Prostate gland (tissue), 2 donors: ENCODE measurements around the gene EZH1.

Experiments
- CTCF ChIP-seq, 4 experiments: fragments of 200-600 bp in 2 of 4; fragments of 450-650 bp in 2 of 4; sonication (generic) in 2 of 4; IDR thresholded peaks; 1 replicate in 3 of 4; 2 replicates in 1 of 4; pipeline ENCODE4 v1.5.1; 2016 to 2019; ENCODE audit warnings: antibody characterized with exemption in 4 of 4, mild to moderate bottlenecking in 2 of 4, moderate library complexity in 2 of 4
- POLR2A ChIP-seq: fragments of 450-650 bp; IDR thresholded peaks from one replicate; pipeline ENCODE4 v1.6.1; 2016; ENCODE audit warnings: antibody characterized with exemption, mild to moderate bottlenecking
- POLR2AphosphoS5 ChIP-seq: sonication (generic); formaldehyde crosslinking; IDR thresholded peaks from one replicate; pipeline ENCODE4 v1.6.1; 2017; ENCODE audit warnings: antibody characterized with exemption

- TF ChIP-seq CTCF (IDR thresholded peaks at IDR 0.05) (no peak), POLR2AphosphoS5 (no peak), POLR2A (no peak)
These were observed 44.1 kb downstream of the EZH1 start for GRCh38 chr17:42700586-42701289.
